HK-2 (cell line): ENCODE results near the gene SLC12A5.

Source experiments
- DNase-seq: peaks from one replicate; pipeline ENCODE4 v3.0.0-alpha.2; 2018; ENCODE audit not compliant: unreplicated experiment

The SLC12A5 gene

GRCh38 chr20:46027245-46027853, 1.7 kb upstream of the SLC12A5 start:
- peak; percentile 51 for DNase-seq

- DNase-seq = no peak
Measured at GRCh38 chr20:46028110-46028509, 905 bp upstream of the SLC12A5 start.

GRCh38 chr20:46030284-46031013, 1.4 kb downstream of the SLC12A5 start:
- DNase-seq = no peak

- no peak for DNase-seq
Measured at GRCh38 chr20:46031014-46031569, 2.1 kb downstream of the SLC12A5 start.

GRCh38 chr20:46031701-46032254, 2.8 kb downstream of the SLC12A5 start:
- DNase-seq = no peak

GRCh38 chr20:46034039-46034438, 5.0 kb downstream of the SLC12A5 start:
- DNase-seq = no peak

- DNase-seq = no peak
Measured at GRCh38 chr20:46035253-46035652, 6.2 kb downstream of the SLC12A5 start.

- DNase-seq = no peak
Measured at GRCh38 chr20:46035713-46036112, 6.7 kb downstream of the SLC12A5 start.

GRCh38 chr20:46036370-46036769, 7.4 kb downstream of the SLC12A5 start:
- no peak for DNase-seq

- no peak for DNase-seq
Measured at GRCh38 chr20:46037036-46037435, 8.0 kb downstream of the SLC12A5 start.

- DNase-seq = peak; percentile 64
Measured at GRCh38 chr20:46040902-46041535, 12.0 kb downstream of the SLC12A5 start.

GRCh38 chr20:46043556-46043955, 14.5 kb downstream of the SLC12A5 start:
- DNase-seq = no peak

- DNase-seq = no peak
Measured at GRCh38 chr20:46044896-46045295, 15.9 kb downstream of the SLC12A5 start.

- DNase-seq = no peak
Measured at GRCh38 chr20:46046588-46047310, 17.7 kb downstream of the SLC12A5 start.

- no peak for DNase-seq
Measured at GRCh38 chr20:46047821-46048220, 18.8 kb downstream of the SLC12A5 start.

GRCh38 chr20:46049190-46049589, 20.2 kb downstream of the SLC12A5 start:
- DNase-seq = no peak

GRCh38 chr20:46049815-46050214, 20.8 kb downstream of the SLC12A5 start:
- DNase-seq = no peak

- no peak for DNase-seq
Measured at GRCh38 chr20:46050444-46050843, 21.4 kb downstream of the SLC12A5 start.

- DNase-seq = no peak
Measured at GRCh38 chr20:46050885-46051284, 21.9 kb downstream of the SLC12A5 start.

- DNase-seq = no peak
Measured at GRCh38 chr20:46051556-46052308, 22.7 kb downstream of the SLC12A5 start.

GRCh38 chr20:46053416-46053815, 24.4 kb downstream of the SLC12A5 start:
- no peak for DNase-seq
